SK-MEL-5 (cell line): ENCODE results near the gene RELB. TPM values are rescaled to one million over a fixed set of nuclear protein-coding genes. Genes with fewer than 3 reads are reported as not detected.
"Not testable (repeated sequence)": the region's sequence is repeated elsewhere in the genome, so short reads cannot be mapped to it uniquely, and the experiment has no call there.

Experiments
- DNase-seq: peaks from one replicate; pipeline ENCODE4 v3.0.0-alpha.2; 2016; ENCODE audit warnings: low read depth, low spot score
- in situ Hi-C: cut with HindIII; loops from 2 replicates; pipeline ENCODE4 v1.10.0; 2016; ENCODE audit warnings: low sequenced_read_pairs, high pct_unique_total_duplicates, low pct_unique_long_range_greater_than_20kb
- polyA plus RNA-seq, 2 experiments: library from polyadenylated mRNA; depleted of rRNA; stranded (reverse); fragments of >200 nt; gene quantifications; 2 replicates each; pipeline ENCODE4 v1.2.3, GENCODE V29; 2015
- total RNA-seq: library from RNA; depleted of rRNA; stranded (reverse); fragments of >200 nt; shearing (Covaris generic); gene quantifications from 2 replicates; pipeline ENCODE4 v1.2.3, GENCODE V29; 2014; rRNA removed

RELB gene
- total RNA-seq = 4.0 and 5.3 TPM in 2 replicates
- polyA plus RNA-seq (2015; cell fraction: cytosol; rRNA removed) = 14.9 and 15.4 TPM in 2 replicates
- 4.8 and 6.0 TPM in 2 replicates for polyA plus RNA-seq (2015; cell fraction: nucleus; rRNA removed)

- in situ Hi-C loops = no loop called here
- DNase-seq = peak; percentile 88
Measured at GRCh38 chr19:45001087-45001739, at the start of gene RELB. Gene RELB (plus strand): TSS chr19:45001464. CDS start chr19:45001580, 116 bp downstream.

- no peak for DNase-seq
- in situ Hi-C loops = no loop called here
Measured at GRCh38 chr19:44954278-44954648, 47.0 kb upstream of the RELB start.

- in situ Hi-C loops = no loop called here
- peak; percentile 95 for DNase-seq
Measured at GRCh38 chr19:44954649-44955504, 46.4 kb upstream of the RELB start, which contains the start of gene CLPTM1. Gene CLPTM1 (plus strand): TSS chr19:44955380. CDS start chr19:44955396, 16 bp downstream.

- in situ Hi-C loops = no loop called here
- DNase-seq = no peak
Measured at GRCh38 chr19:44955505-44956439, 45.5 kb upstream of the RELB start.

- no peak for DNase-seq
- in situ Hi-C loops = no loop called here
Measured at GRCh38 chr19:44957526-44957925, 43.7 kb upstream of the RELB start.

GRCh38 chr19:44958090-44958489, 43.2 kb upstream of the RELB start:
- no peak for DNase-seq
- in situ Hi-C loops = no loop called here

- in situ Hi-C loops = no loop called here
- DNase-seq = no peak
Measured at GRCh38 chr19:44959691-44960090, 41.6 kb upstream of the RELB start.

- DNase-seq = no peak
- in situ Hi-C loops = no loop called here
Measured at GRCh38 chr19:44960906-44961728, 40.1 kb upstream of the RELB start.

- DNase-seq = no peak
- in situ Hi-C loops = no loop called here
Measured at GRCh38 chr19:44961821-44962220, 39.4 kb upstream of the RELB start.

- in situ Hi-C loops = no loop called here
- DNase-seq = no peak
Measured at GRCh38 chr19:44968118-44968517, 33.1 kb upstream of the RELB start.

- in situ Hi-C loops = no loop called here
Measured at GRCh38 chr19:44968670-44969069, 32.6 kb upstream of the RELB start.

GRCh38 chr19:44969437-44969836, 31.8 kb upstream of the RELB start:
- in situ Hi-C loops = no loop called here

More at GRCh38 chr19:44968670-44969069, 32.6 kb upstream of the RELB start:
- DNase-seq = no peak

GRCh38 chr19:44971451-44971850, 29.8 kb upstream of the RELB start:
- in situ Hi-C loops = not testable (repeated sequence)

More at GRCh38 chr19:44969437-44969836, 31.8 kb upstream of the RELB start:
- no peak for DNase-seq

GRCh38 chr19:44972802-44973201, 28.5 kb upstream of the RELB start:
- peak; percentile 50 for DNase-seq
- in situ Hi-C loops = no loop called here

More at GRCh38 chr19:44971451-44971850, 29.8 kb upstream of the RELB start:
- not testable (repeated sequence) for DNase-seq

GRCh38 chr19:44973982-44974735, 27.1 kb upstream of the RELB start:
- in situ Hi-C loops = no loop called here
- no peak for DNase-seq

- in situ Hi-C loops = no loop called here
Measured at GRCh38 chr19:44974857-44975256, 26.4 kb upstream of the RELB start.

More at GRCh38 chr19:44974857-44975256, 26.4 kb upstream of the RELB start:
- no peak for DNase-seq
